Mesenchymal stem cell (in vitro differentiated cells and primary cell): ENCODE results near the gene HOXA7.
A peak's percentile ranks its signal among the peaks of the same experiment; 100 is the strongest.

ENCODE experiments used
- DNase-seq: peaks from one replicate; pipeline ENCODE4 v3.0.0-alpha.2; 2013
- H2AFZ ChIP-seq: one replicate; pipeline ENCODE4 v1.6.1; 2013; ENCODE audit warnings: low read depth, mild to moderate bottlenecking, control low read depth, inconsistent platforms, low read length, moderate library complexity
- H2AK5ac ChIP-seq: 2 replicates; pipeline ENCODE4 v1.6.1; 2013; ENCODE audit warnings: low read length, moderate library complexity, mild to moderate bottlenecking, inconsistent platforms; ENCODE audit not compliant: severe bottlenecking
- H2BK120ac ChIP-seq: one replicate; pipeline ENCODE4 v1.6.1; 2013; ENCODE audit warnings: low read depth, mild to moderate bottlenecking, inconsistent platforms, low read length, moderate library complexity
- H2BK12ac ChIP-seq, 2 experiments: one replicate each; pipeline ENCODE4 v1.6.1; 2013; ENCODE audit warnings: inconsistent platforms in 2 of 2, low read length in 2 of 2, mild to moderate bottlenecking in 2 of 2, moderate library complexity in 2 of 2, control low read depth in 1 of 2
- H2BK15ac ChIP-seq: one replicate; pipeline ENCODE4 v1.6.1; 2013; ENCODE audit warnings: mild to moderate bottlenecking, low read depth, inconsistent platforms; ENCODE audit not compliant: poor library complexity, severe bottlenecking
- H2BK5ac ChIP-seq: 2 replicates; pipeline ENCODE4 v1.6.1; 2013; ENCODE audit warnings: low read depth, mild to moderate bottlenecking, low read length, control low read depth, inconsistent platforms; ENCODE audit not compliant: poor library complexity, severe bottlenecking
- H3K14ac ChIP-seq, 2 experiments: one replicate each; pipeline ENCODE4 v1.6.1; 2013; ENCODE audit warnings: inconsistent platforms in 2 of 2, low read length in 2 of 2, control low read depth in 1 of 2, mild to moderate bottlenecking in 1 of 2, moderate library complexity in 1 of 2
- H3K18ac ChIP-seq, 2 experiments: one replicate each; pipeline ENCODE4 v1.6.1; 2013; ENCODE audit warnings: inconsistent platforms in 2 of 2, low read length in 2 of 2, control low read depth in 1 of 2, low read depth in 1 of 2, mild to moderate bottlenecking in 1 of 2
- H3K23ac ChIP-seq, 2 experiments: one replicate each; pipeline ENCODE4 v1.6.1; 2013; ENCODE audit warnings: inconsistent platforms in 2 of 2, low read length in 2 of 2, mild to moderate bottlenecking in 2 of 2, moderate library complexity in 2 of 2, control low read depth in 1 of 2
- H3K27ac ChIP-seq: 2 replicates; pipeline ENCODE4 v1.5.1; 2013; ENCODE audit warnings: mild to moderate bottlenecking, moderate library complexity, low read length, control low read depth, inconsistent platforms; ENCODE audit not compliant: poor library complexity, severe bottlenecking
- H3K27me3 ChIP-seq, 2 experiments: 2 replicates each; pipeline versions ENCODE4 v1.6.1 to v1.7.0; 2013; ENCODE audit warnings: low read length in 2 of 2, mild to moderate bottlenecking in 2 of 2, moderate library complexity in 2 of 2, control low read depth in 1 of 2, inconsistent platforms in 1 of 2; ENCODE audit not compliant: control insufficient read depth in 1 of 2, insufficient read depth in 1 of 2
- H3K36me3 ChIP-seq, 2 experiments: 2 replicates each; pipeline versions ENCODE4 v1.6.1 to v1.7.0; 2013; ENCODE audit warnings: low read length in 2 of 2, control low read depth in 1 of 2, inconsistent platforms in 1 of 2, low read depth in 1 of 2, mild to moderate bottlenecking in 1 of 2; ENCODE audit not compliant: insufficient read depth in 2 of 2, control insufficient read depth in 1 of 2
- H3K4ac ChIP-seq, 2 experiments: one replicate each; pipeline ENCODE4 v1.6.1; 2013; ENCODE audit warnings: inconsistent platforms in 2 of 2, low read length in 2 of 2, mild to moderate bottlenecking in 2 of 2, moderate library complexity in 2 of 2, control low read depth in 1 of 2, low read depth in 1 of 2
- H3K4me1 ChIP-seq: 2 replicates; pipeline ENCODE4 v1.6.1; 2013; ENCODE audit warnings: low read depth, low read length, control low read depth; ENCODE audit not compliant: control insufficient read depth, insufficient read depth
- H3K4me2 ChIP-seq: 2 replicates; pipeline ENCODE4 v1.6.1; 2013; ENCODE audit warnings: low read length, mild to moderate bottlenecking, inconsistent platforms; ENCODE audit not compliant: poor library complexity, severe bottlenecking
- H3K4me3 ChIP-seq, 2 experiments: 2 replicates each; pipeline versions ENCODE4 v1.5.1 to v1.7.0; 2013; ENCODE audit warnings: low read length in 2 of 2, mild to moderate bottlenecking in 2 of 2, control low read depth in 1 of 2, low read depth in 1 of 2; ENCODE audit not compliant: insufficient read depth in 1 of 2
- H3K79me1 ChIP-seq: replicated peaks from 2 replicates; pipeline ENCODE4 v1.6.1; 2013; ENCODE audit warnings: mild to moderate bottlenecking, control low read depth, low read length, inconsistent platforms; ENCODE audit not compliant: poor library complexity, severe bottlenecking
- H3K9ac ChIP-seq: 2 replicates; pipeline ENCODE4 v1.7.0; 2013; ENCODE audit warnings: mild to moderate bottlenecking, low read length, moderate library complexity
- H3K9me3 ChIP-seq: 2 replicates; pipeline ENCODE4 v1.7.0; 2013; ENCODE audit warnings: mild to moderate bottlenecking, low read length; ENCODE audit not compliant: control insufficient read depth
- H4K8ac ChIP-seq: one replicate; pipeline ENCODE4 v1.6.1; 2013; ENCODE audit warnings: inconsistent platforms, mild to moderate bottlenecking, low read length, moderate library complexity
- H4K91ac ChIP-seq: one replicate; pipeline ENCODE4 v1.6.1; 2013; ENCODE audit warnings: mild to moderate bottlenecking, low read length, inconsistent platforms
- WGBS: methylation state at CpG from one replicate; pipeline ENCODE4 v1.1.7; 2013; ENCODE audit warnings: mixed read lengths; 5-methylcytosine and 5-hydroxymethylcytosine counted together

HOXA7 gene

GRCh38 chr7:27123007-27123476 is 33.4 kb downstream of the HOXA7 start:
- peaks cover 10 to 53% of the 10 kb centered on the region in 2 experiments for H3K36me3 ChIP-seq
- peak overlapping the region in 1 of 2 experiments; percentile 67 for H2BK12ac ChIP-seq
- H3K27me3 ChIP-seq, result no peaks in the 10 kb centered on the region
- no peak overlapping the region for H2BK120ac ChIP-seq
- H3K9me3 ChIP-seq, result no peaks in the 10 kb centered on the region
- no peak overlapping the region for H3K4ac ChIP-seq
- no peak overlapping the region for H4K8ac ChIP-seq
- peak; percentile 10 for DNase-seq
- no peak overlapping the region for H2AFZ ChIP-seq
- H2AK5ac ChIP-seq, result peak overlapping the region; percentile 100
- peak overlapping the region; percentile 99 for H3K27ac ChIP-seq
- H3K4me2 ChIP-seq, result peak overlapping the region; percentile 86
- no peak overlapping the region for H2BK15ac ChIP-seq
- peaks cover 16% of the 10 kb centered on the region for H3K4me1 ChIP-seq
- H4K91ac ChIP-seq, result no peak overlapping the region
- H3K79me1 ChIP-seq, result no peaks in the 10 kb centered on the region
- H3K23ac ChIP-seq, result peak overlapping the region in 1 of 2 experiments; percentile 85
- H2BK5ac ChIP-seq, result peak overlapping the region; percentile 98
- peak overlapping the region; percentile 13 for H3K9ac ChIP-seq
- WGBS, result 9% methylated on average over 8 of the region's 14 CpGs
- peak overlapping the region in 1 of 2 experiments; percentile 78 for H3K4me3 ChIP-seq
- H3K18ac ChIP-seq, result peak overlapping the region in 1 of 2 experiments; percentile 21
- H3K14ac ChIP-seq, result no peak overlapping the region

GRCh38 chr7:27122077-27122910 is 34.2 kb downstream of the HOXA7 start:
- no peak for DNase-seq
- H3K14ac ChIP-seq, result peak overlapping the region in 1 of 2 experiments; percentile 22
- H3K9me3 ChIP-seq, result no peaks in the 10 kb centered on the region
- peaks cover 16% of the 10 kb centered on the region for H3K4me1 ChIP-seq
- no peak overlapping the region for H2BK15ac ChIP-seq
- no peak overlapping the region for H2AFZ ChIP-seq
- H3K18ac ChIP-seq, result no peak overlapping the region
- peak overlapping the region; percentile 79 for H4K8ac ChIP-seq
- H3K27me3 ChIP-seq, result no peaks in the 10 kb centered on the region
- 10% methylated on average over 37 of the region's 42 CpGs for WGBS
- no peak overlapping the region for H2BK120ac ChIP-seq
- H4K91ac ChIP-seq, result no peak overlapping the region
- peaks cover 15 to 55% of the 10 kb centered on the region in 2 experiments for H3K36me3 ChIP-seq
- peak overlapping the region; percentile 86 for H3K4me2 ChIP-seq
- H3K23ac ChIP-seq, result no peak overlapping the region
- H2BK5ac ChIP-seq, result peak overlapping the region; percentile 99
- no peak overlapping the region for H3K4ac ChIP-seq
- peak overlapping the region; percentile 99 for H3K27ac ChIP-seq
- peak overlapping the region; percentile 62 for H3K9ac ChIP-seq
- peak overlapping the region; percentile 91 for H2AK5ac ChIP-seq
- peak overlapping the region; percentile 18 to 78 for H3K4me3 ChIP-seq
- no peak overlapping the region for H2BK12ac ChIP-seq
- no peaks in the 10 kb centered on the region for H3K79me1 ChIP-seq

GRCh38 chr7:27121684-27122076 is 34.8 kb downstream of the HOXA7 start:
- H2BK12ac ChIP-seq, result no peak overlapping the region
- H2AFZ ChIP-seq, result no peak overlapping the region
- H3K4me1 ChIP-seq, result peaks cover 16% of the 10 kb centered on the region
- H2BK5ac ChIP-seq, result peak overlapping the region; percentile 99
- no peak overlapping the region for H2BK15ac ChIP-seq
- H2AK5ac ChIP-seq, result peak overlapping the region; percentile 64
- no peaks in the 10 kb centered on the region for H3K27me3 ChIP-seq
- peak overlapping the region; percentile 18 to 78 for H3K4me3 ChIP-seq
- H3K79me1 ChIP-seq, result no peaks in the 10 kb centered on the region
- 57% methylated on average over 7 of the region's 7 CpGs for WGBS
- no peak overlapping the region for H3K23ac ChIP-seq
- H3K4me2 ChIP-seq, result peak overlapping the region; percentile 86
- peak overlapping the region; percentile 99 for H3K27ac ChIP-seq
- DNase-seq, result no peak
- H3K9ac ChIP-seq, result peak overlapping the region; percentile 62
- no peak overlapping the region for H2BK120ac ChIP-seq
- H3K14ac ChIP-seq, result no peak overlapping the region
- H4K91ac ChIP-seq, result no peak overlapping the region
- peaks cover 19 to 55% of the 10 kb centered on the region in 2 experiments for H3K36me3 ChIP-seq
- H4K8ac ChIP-seq, result no peak overlapping the region
- H3K18ac ChIP-seq, result no peak overlapping the region
- H3K4ac ChIP-seq, result no peak overlapping the region
- H3K9me3 ChIP-seq, result no peaks in the 10 kb centered on the region

- H4K91ac ChIP-seq, result no peak overlapping the region
- peak overlapping the region; percentile 95 for H2AK5ac ChIP-seq
- H3K14ac ChIP-seq, result no peak overlapping the region
- H2BK15ac ChIP-seq, result no peak overlapping the region
- no peaks in the 10 kb centered on the region for H3K79me1 ChIP-seq
- no peak overlapping the region for H3K9ac ChIP-seq
- WGBS, result 80% methylated on average over 1 of the region's 1 CpG
- no peak overlapping the region for H2AFZ ChIP-seq
- no peak overlapping the region for H2BK12ac ChIP-seq
- peak overlapping the region; percentile 99 for H3K27ac ChIP-seq
- peak overlapping the region; percentile 50 for H3K4me2 ChIP-seq
- no peak overlapping the region for H4K8ac ChIP-seq
- H3K27me3 ChIP-seq, result no peaks in the 10 kb centered on the region
- no peak overlapping the region for H3K18ac ChIP-seq
- DNase-seq, result no peak
- peaks cover 25 to 47% of the 10 kb centered on the region in 2 experiments for H3K36me3 ChIP-seq
- no peak overlapping the region for H3K4me3 ChIP-seq
- peak overlapping the region; percentile 84 for H2BK5ac ChIP-seq
- no peak overlapping the region for H3K4ac ChIP-seq
- H3K4me1 ChIP-seq, result peaks cover 5% of the 10 kb centered on the region
- H3K23ac ChIP-seq, result no peak overlapping the region
- H2BK120ac ChIP-seq, result no peak overlapping the region
- H3K9me3 ChIP-seq, result no peaks in the 10 kb centered on the region
Measured at GRCh38 chr7:27119412-27119911, 37.0 kb downstream of the HOXA7 start.
